Ovary (tissue), 3 donors: ENCODE measurements around the gene EPOP.

Experiments used
- EP300 ChIP-seq: sonication (generic); formaldehyde crosslinking; IDR thresholded peaks from one replicate; pipeline ENCODE4 v1.6.1; 2017; ENCODE audit warnings: antibody characterized with exemption
- POLR2A ChIP-seq: fragments of 450-650 bp; IDR thresholded peaks from one replicate; pipeline ENCODE4 v1.6.1; 2017; ENCODE audit warnings: antibody characterized with exemption, mild to moderate bottlenecking, moderate library complexity
- TF ChIP-seq, protein P1 (sequence below), 3 donors: fragments of 450-650 bp in 2 of 3; fragments of 200-600 bp in 1 of 3; IDR thresholded peaks; one replicate each; pipeline versions ENCODE4 v1.5.1 to v1.8.0; 2016 to 2022; ENCODE audit warnings: antibody characterized with exemption in 3 of 3, mild to moderate bottlenecking in 1 of 3
- donor health status: DM: no; HTN: no; CAD: no.

DNA sequence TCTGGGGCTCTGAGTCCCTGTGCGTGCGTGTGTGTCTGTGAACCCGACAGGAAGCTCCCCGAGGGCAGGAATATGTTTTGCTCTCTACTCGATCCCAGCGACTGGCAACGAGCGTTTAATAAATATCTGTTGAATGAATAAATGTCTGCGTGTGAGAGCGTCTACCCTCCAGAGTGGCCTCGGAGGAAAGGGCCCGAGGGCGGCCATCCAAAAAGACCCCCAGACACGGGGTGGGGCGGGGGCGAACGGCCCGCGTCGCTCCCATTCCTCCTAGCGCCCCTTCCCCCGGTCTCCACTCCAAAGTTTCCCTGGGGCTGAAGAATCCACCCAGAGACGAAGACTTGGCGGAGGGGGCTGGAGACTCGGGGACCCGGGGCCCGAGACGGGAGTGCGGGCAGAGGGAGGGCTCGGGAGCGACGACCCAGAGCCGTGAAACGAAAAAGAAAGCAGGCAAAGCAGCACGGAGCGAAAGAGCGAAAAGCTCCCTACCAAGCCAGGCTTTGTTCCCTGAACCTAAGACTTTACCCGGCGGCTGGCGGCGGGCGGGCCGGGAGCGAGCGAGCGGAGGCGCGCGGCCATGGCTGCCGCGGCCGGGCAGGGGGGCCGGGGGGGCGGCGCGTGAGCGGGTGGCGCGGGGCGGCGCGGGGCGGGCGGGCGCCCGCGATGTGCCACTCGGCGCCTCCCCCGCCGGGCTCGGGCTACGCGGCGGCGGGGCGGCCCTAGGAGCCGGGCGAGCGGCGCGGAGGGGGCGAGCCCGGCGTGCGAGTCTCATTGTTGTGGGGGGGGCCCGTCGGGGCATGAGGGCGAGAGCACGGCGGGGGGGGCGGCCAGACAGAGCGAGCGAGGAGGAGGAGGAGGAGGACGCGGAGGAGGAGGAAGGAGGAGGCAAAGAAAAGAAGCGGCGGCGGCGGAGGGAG lies 30.1 kb upstream of the EPOP start, which contains the start of gene MLLT6:
- TF ChIP-seq, protein P1, sequence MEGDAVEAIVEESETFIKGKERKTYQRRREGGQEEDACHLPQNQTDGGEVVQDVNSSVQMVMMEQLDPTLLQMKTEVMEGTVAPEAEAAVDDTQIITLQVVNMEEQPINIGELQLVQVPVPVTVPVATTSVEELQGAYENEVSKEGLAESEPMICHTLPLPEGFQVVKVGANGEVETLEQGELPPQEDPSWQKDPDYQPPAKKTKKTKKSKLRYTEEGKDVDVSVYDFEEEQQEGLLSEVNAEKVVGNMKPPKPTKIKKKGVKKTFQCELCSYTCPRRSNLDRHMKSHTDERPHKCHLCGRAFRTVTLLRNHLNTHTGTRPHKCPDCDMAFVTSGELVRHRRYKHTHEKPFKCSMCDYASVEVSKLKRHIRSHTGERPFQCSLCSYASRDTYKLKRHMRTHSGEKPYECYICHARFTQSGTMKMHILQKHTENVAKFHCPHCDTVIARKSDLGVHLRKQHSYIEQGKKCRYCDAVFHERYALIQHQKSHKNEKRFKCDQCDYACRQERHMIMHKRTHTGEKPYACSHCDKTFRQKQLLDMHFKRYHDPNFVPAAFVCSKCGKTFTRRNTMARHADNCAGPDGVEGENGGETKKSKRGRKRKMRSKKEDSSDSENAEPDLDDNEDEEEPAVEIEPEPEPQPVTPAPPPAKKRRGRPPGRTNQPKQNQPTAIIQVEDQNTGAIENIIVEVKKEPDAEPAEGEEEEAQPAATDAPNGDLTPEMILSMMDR (IDR thresholded peaks at IDR 0.05), result no peak
- TF ChIP-seq EP300 (no peak), POLR2A (peak; percentile 19)
